Stimulated activated CD4-positive, alpha-beta T cell treated with anti-CD3 and anti-CD28 coated beads, Interleukin-12 subunit alpha, Interleukin-12 subunit beta, amount 100 ng/mL, for 4 hours (primary cell): ENCODE data around the gene C1orf146.
"Not testable (repeated sequence)": the region's sequence is repeated elsewhere in the genome, so short reads cannot be mapped to it uniquely, and the experiment has no call there.

Experiments
- DNase-seq: peaks from one replicate; pipeline ENCODE4 v3.0.0-alpha.2; 2020

C1orf146 gene

DNA sequence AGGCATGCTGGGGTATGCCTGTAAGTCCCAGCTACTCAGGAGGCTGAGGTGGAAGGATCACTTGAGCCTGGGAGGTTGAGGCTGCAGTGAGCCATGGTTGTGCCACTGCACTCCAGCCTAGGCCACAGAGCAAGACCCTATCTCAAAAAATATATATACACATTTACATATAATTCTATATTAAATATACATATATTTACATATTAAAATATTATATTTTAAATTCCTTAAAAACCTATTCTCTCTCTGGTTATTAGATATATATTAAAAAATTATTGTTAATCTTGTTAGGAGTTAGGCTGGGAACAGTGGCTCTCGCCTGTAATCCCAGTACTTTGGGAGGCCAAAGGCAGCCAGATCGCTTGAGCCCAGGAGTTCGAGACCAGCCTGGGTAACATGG is 58.4 kb downstream of the C1orf146 start:
- no peak for DNase-seq

DNA sequence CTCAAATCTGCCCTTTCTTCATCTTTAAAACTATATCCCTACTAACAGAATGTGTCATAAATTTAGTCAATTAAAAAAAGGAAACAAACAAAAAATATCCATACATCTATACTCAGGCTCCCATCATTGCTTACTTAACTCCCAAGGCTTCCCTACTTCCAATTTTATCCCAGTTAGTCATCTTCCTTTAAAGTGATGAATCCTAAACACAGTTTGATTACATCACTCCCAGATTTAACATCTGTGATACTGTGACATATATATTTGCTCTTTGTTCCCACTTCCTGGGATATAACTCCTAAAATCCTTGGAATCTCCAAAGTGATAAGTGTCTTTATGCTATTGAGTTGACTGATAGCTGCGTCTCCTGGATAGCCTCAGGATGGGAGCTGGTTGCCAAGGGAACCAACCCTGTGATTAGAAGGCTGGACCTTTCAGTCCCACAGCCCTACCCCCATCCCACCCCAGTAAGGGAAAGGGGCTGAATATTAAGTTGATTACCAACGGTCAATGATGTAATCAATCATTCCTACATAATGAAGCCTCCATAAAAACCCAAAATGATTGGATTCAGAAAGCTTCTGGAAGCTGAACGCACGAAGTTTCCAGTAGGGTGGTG is 59.5 kb downstream of the C1orf146 start:
- no peak for DNase-seq

DNA sequence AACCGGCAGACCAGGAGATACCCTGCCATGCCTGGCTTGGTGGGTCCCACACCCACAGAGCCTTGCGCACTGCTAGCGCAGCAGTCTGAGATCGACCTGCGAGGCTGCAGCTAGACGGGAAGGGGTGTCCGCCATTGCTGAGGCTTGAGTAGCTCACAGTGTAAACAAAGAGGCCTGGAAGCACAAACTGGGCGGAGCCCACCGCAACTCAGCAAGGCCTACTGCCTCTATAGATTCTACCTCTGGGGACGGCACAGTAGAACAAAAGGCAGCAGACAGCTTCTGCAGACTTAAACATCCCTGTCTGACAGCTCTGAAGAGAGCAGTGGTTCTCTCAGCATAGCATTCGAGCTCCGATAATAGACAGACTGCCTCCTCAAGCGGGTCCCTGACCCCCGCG is 62.1 kb downstream of the C1orf146 start:
- DNase-seq, result not testable (repeated sequence)

DNA sequence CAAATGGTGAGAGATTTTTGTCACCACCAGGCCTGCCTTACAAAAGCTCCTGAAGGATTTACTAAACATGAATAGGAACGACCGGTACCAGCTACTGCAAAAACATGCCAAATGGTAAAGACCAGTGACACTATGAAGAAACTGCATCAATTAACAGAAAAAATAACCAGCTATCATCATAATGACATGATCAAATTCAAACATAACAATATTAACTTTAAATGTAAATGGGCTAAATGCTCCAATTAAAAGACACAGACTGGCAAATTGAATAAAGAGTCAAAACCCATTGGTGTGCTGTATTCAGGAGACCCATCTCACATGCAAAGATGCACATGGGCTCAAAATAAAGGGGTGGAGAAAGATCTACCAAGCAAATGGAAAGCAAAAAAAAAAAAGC is 63.7 kb downstream of the C1orf146 start:
- DNase-seq, result not testable (repeated sequence)

DNA sequence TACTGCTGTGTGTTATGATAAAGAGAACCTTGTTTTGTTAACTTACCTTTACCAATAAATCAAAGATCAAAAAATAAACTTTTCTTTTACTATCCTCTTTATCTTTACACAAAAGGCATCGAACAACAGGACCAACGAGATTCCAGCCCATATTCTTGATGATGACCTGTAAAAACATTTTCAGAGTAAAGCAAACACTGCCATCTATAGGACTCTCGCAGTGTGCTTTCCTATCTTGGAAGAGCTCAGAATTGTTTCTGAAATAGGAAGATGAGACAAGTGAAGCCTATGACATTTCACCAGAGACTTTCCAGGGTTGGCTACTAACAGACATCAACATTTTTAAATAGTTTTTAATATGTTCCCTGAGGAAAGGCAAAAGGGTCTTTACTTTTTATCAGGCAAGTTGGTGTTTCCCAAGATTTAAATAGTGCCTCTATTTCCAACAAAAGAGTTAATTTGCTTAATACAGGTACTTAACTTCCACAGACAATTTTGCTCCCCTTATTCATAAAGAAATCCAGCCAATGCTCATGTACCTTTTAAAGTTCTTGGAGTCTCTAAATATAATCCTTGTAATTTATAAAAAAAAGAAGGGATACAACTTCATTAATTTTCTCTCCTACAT is 73.8 kb downstream of the C1orf146 start:
- DNase-seq, result no peak
